NK-92 (cell line): Measurements from ENCODE around the gene DHX57.
"Not testable (repeated sequence)": the region's sequence is repeated elsewhere in the genome, so short reads cannot be mapped to it uniquely, and the experiment has no call there.

Experiments used
- DNase-seq: peaks from one replicate; lab custom pipeline; 2025; ENCODE audit not compliant: unreplicated experiment; lab: John Stamatoyannopoulos, UW

Gene DHX57

GRCh38 chr2:38806015-38806732 lies 69.6 kb downstream of the DHX57 start:
- no peak for DNase-seq

DNA sequence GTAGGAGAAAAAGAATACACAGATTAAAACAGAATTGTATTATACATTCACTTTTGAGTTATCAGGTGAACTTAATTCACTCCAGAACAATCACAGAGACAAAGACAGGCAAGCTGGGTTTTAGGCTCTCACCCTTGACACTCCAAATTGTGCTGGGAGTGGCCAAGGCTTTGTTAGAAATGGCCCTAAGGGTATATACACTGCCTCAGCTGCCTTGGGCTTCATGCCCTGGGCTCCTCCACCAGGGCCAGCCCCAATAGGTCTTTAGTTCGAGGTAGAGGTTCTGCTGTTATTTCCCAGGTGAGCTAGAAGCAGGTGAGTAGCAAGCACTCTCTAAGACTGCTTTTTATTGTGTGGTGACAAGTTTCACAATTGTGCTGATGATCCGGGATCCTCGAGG lies 77.8 kb downstream of the DHX57 start:
- no peak for DNase-seq

DNA sequence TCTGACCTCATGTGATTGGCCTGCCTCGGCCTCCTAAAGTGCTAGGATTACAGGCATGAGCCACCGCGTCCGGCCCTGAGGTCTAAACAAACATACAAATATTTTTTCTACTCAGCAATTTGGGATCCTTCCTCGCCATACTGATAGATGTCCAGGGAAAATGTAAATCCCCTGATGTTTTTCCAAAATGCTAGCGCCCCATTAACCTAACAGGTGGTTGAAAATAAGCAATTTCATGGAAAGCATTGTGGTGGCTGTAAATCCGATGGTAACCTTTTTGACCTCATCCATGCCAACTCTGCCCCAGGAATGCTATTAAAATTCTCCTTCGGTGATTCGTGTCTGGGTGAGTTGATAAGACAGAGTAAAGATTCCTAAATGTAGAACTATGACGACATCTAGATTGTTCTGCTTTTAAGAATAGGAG lies 78.5 kb downstream of the DHX57 start:
- no peak for DNase-seq

- not testable (repeated sequence) for DNase-seq
These were observed 80.7 kb downstream of the DHX57 start for GRCh38 chr2:38795016-38795415.

- DNase-seq, result no peak
These were observed 81.3 kb downstream of the DHX57 start for GRCh38 chr2:38794235-38794946.

- no peak for DNase-seq
These were observed 82.2 kb downstream of the DHX57 start for GRCh38 chr2:38793511-38793910.

GRCh38 chr2:38792751-38793150 lies 83.0 kb downstream of the DHX57 start:
- no peak for DNase-seq

- DNase-seq, result not testable (repeated sequence)
These were observed 83.4 kb downstream of the DHX57 start for GRCh38 chr2:38792321-38792720.

DNA sequence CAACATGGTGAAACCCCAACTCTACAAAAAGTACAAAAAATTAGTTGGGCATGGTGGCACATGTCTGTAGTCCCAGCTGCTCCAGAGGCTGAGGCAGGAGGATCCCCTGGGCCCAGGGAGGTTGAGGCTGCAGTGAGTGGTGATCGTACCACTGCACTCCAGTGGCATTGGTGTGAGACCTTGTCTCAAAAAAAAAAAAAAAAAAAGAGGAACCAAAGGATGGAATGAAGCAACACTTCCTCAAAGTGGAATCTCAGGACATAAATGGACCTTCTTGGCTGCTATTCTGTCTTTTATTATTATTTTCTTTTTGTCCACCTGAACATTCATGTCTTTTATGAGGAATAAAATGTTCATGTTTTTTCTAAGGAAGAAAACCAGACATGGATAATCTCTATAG lies 84.0 kb downstream of the DHX57 start:
- DNase-seq, result no peak

GRCh38 chr2:38789691-38790090 lies 86.0 kb downstream of the DHX57 start:
- DNase-seq, result no peak

GRCh38 chr2:38788306-38788705 lies 87.4 kb downstream of the DHX57 start:
- DNase-seq, result no peak

GRCh38 chr2:38783586-38783985 lies 92.1 kb downstream of the DHX57 start:
- DNase-seq, result no peak

DNA sequence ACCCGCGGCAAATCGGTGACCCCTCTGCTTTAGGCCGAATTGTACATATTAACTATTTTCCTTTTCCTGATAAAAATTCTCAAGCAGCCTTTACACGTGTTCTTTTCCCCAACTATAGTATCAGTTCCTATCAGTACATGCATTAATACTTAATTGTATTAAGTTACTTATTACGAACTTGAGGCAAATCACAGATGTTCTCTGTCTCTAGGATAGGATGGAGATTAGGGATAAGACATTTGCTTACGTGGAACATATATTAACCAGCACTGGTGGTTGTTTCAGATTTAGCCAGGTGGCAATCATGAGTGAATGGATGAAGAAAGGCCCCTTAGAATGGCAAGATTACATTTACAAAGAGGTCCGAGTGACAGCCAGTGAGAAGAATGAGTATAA lies 97.0 kb downstream of the DHX57 start:
- no peak for DNase-seq

DNA sequence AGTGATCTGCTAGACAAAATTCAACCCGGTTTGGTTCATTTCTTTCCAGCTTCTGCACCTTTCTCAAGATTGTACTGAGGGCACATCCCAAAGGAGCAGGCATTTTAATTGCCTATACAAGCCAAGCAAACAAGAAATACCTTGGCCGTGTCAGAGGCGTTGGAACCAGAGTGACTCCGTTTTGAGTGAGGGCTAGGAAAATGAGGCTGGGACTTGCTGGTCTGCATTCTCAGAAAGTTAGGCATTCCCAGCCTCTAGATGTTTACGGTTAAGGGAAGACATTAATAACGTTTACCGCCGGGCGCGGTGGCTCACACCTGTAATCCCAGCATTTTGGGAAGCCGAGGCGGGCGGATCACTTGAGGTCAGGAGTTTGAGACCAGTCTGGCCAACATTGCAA lies 99.2 kb downstream of the DHX57 start:
- no peak for DNase-seq

- no peak for DNase-seq
These were observed 99.9 kb downstream of the DHX57 start for GRCh38 chr2:38775921-38776225.

DNA sequence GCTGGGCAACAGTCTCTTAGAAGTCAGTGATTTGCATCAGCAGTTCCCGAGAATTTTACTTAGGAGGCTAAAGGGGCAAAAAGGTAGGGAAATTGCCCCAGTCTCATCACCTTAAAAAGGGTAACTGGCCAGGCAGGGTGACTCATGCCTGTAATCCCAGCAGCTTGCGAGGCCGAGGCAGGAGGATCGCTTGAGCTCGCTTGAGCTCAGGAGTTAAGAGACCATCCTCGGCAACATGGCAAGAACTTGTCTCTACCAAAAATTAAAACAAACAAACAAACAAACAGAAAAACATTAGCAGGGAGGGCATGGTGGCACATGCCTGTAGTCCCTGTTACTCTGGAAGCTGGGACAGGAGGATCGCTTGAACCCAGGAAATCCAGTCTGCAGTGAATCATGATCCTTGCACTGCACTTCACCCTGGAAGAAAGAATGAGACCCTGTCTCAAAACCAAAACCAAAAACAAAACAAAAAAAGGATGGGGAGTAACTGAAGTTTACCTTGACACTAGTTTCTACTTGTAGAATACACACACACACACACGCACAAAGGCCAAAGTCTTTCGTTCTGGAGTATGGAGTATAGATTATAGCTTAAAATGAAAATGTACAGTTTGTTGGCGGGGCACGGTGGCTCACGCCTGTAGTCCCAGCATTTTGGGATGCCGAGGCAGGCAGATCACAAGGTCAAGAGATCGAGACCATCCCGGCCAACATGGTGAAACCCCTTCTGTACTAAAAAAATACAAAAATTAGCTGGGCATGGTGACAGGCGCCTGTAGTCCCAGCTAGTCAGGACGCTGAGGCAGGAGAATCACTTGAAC lies 100.4 kb downstream of the DHX57 start:
- no peak for DNase-seq

DNA sequence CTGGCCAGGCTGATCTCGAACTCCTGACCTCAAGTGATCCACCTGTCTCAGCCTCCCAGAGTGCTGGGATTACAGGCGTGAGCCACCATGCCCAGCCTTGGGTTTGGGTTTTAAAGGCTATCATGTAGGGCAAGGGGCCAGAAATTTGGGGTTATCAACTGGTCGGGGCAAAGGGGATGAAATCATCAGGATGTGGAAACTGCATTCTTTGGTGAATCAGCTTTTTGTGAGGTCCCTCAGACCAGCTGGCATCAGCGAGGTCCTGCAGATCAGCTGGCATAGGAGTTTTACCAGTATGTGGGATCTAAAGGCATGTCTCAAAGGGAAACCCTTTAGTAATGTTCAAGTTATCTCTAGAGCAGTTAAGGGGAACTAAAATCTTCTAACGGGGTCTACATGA lies 104.1 kb downstream of the DHX57 start:
- no peak for DNase-seq

DNA sequence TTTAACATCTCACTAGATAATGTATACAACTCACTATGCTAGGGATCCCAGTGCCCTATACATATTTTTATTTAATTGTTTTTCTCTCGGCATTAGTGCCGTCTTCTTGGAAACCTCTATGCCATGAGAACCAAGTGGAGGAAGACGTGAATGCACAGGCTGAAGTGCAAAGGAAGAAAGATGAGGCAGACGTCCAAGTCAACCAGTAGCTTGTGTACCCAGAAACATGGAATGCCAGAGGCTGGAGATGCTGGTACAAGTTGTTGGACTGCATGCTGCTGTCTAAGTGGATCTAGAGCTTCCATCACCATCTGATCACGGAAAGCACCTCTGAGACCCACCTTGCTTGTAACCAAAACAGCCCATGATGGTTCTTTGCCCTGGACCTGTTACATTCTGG lies 110.2 kb downstream of the DHX57 start:
- no peak for DNase-seq

- no peak for DNase-seq
These were observed 110.6 kb downstream of the DHX57 start for GRCh38 chr2:38765149-38765548.

DNA sequence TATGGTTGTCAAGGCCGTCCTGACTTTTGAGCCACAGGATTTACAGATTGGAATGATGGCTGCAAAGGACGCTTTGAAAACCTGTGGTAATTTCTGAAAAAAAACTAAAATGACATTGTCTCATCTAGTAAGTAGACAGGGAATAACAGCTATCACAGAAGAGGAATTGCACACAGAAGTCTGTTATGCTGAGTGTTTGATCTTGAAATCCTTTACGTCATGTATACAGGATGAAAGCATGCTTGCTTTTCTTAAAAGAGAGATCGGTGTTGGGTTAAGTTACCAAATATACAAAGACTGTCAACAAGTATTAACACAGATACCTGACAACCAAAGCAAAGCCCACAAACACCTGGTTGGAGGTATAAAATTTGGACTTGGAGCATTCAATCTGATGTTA lies 112.0 kb downstream of the DHX57 start:
- no peak for DNase-seq

DNA sequence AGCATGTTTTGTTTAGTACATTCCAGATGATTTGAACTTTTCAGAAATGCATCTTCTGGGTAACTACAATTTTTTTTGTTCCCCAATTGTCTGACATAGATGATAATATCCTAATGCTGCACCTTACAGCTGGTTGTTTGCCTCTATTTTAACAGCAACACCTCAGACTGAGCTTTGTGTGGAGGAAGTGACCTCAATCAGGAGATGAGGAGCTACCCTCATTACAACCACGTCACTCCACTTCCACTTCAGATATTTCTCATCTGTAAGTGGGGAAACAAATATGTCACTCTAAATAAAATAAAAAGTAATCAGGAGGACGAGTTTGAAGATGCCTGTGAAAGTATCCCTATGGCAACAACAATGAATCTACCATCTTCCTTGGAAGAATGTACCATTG lies 112.5 kb downstream of the DHX57 start:
- no peak for DNase-seq

- DNase-seq, result not testable (repeated sequence)
These were observed 119.8 kb downstream of the DHX57 start for GRCh38 chr2:38755891-38756290.
